Esophagus muscularis mucosa (tissue), 4 donors: ENCODE measurements around the gene GPATCH8. TPM values are rescaled to one million over a fixed set of nuclear protein-coding genes. Genes with fewer than 3 reads are reported as not detected.

Experiments used
- DNase-seq: peaks from one replicate; pipeline ENCODE4 v3.0.0-alpha.2; 2017; ENCODE audit errors: extremely low spot score
- H3K27ac ChIP-seq, 4 donors: fragments of 200-600 bp; sonication (generic); replicated peaks in 1 of 4; 1 replicate in 3 of 4; 2 replicates in 1 of 4; pipeline ENCODE4 v1.5.1; 2016 to 2019; ENCODE audit warnings: mild to moderate bottlenecking in 1 of 4
- H3K27me3 ChIP-seq, 4 donors: fragments of 200-600 bp; sonication (generic); one replicate each; pipeline versions ENCODE4 v1.5.1 to v1.6.0; 2016 to 2019
- H3K36me3 ChIP-seq, 4 donors: fragments of 200-600 bp; sonication (generic); one replicate each; pipeline ENCODE4 v1.5.1; 2016 to 2019
- H3K4me1 ChIP-seq, 4 donors: fragments of 200-600 bp; sonication (generic); one replicate each; pipeline ENCODE4 v1.5.1; 2016 to 2019
- H3K4me3 ChIP-seq, 4 donors: fragments of 200-600 bp; sonication (generic); 1 replicate in 2 of 4; 2 replicates in 2 of 4; pipeline ENCODE4 v1.5.1; 2016 to 2019; ENCODE audit warnings: mild to moderate bottlenecking in 4 of 4, moderate library complexity in 1 of 4
- H3K9me3 ChIP-seq, 4 donors: fragments of 200-600 bp; sonication (generic); 1 replicate in 3 of 4; 2 replicates in 1 of 4; pipeline ENCODE4 v1.5.1; 2016 to 2019
- EP300 ChIP-seq: sonication (generic); formaldehyde crosslinking; IDR thresholded peaks from one replicate; pipeline ENCODE4 v1.6.1; 2017; ENCODE audit warnings: antibody characterized with exemption
- POLR2A ChIP-seq: fragments of 450-650 bp; IDR thresholded peaks from one replicate; pipeline ENCODE4 v1.6.1; 2017; ENCODE audit warnings: antibody characterized with exemption, moderate library complexity, mild to moderate bottlenecking, low read depth
- POLR2AphosphoS5 ChIP-seq, 2 donors: sonication (generic); formaldehyde crosslinking; IDR thresholded peaks; one replicate each; pipeline ENCODE4 v1.6.1; 2017; ENCODE audit warnings: antibody characterized with exemption in 2 of 2
- WGBS: methylation state at CpG from one replicate; pipeline ENCODE4 v1.1.5; 2018; 5-methylcytosine and 5-hydroxymethylcytosine counted together
- intact Hi-C: fragments of 100-400 bp; cut with DNase I; formaldehyde crosslinking; loops from one replicate; pipeline ENCODE4 v1.15.1; 2023
- total RNA-seq, 4 donors: library from RNA; depleted of rRNA; stranded (reverse); fragments of >200 nt; gene quantifications; one replicate each; pipeline versions ENCODE4 v1.1.0 to v1.2.1, GENCODE V29; 2016
- TF ChIP-seq, protein P1 (sequence below), 3 experiments: fragments of 200-600 bp in 2 of 3; fragments of 450-650 bp in 1 of 3; sonication (generic) in 2 of 3; IDR thresholded peaks; one replicate each; pipeline ENCODE4 v1.5.1; 2017 to 2019; ENCODE audit warnings: antibody characterized with exemption in 3 of 3, mild to moderate bottlenecking in 2 of 3, moderate library complexity in 1 of 3

The GPATCH8 gene
- total RNA-seq, 4 donors from 2014 or later: 21.0 to 51.1 (median 27.9) TPM

DNA sequence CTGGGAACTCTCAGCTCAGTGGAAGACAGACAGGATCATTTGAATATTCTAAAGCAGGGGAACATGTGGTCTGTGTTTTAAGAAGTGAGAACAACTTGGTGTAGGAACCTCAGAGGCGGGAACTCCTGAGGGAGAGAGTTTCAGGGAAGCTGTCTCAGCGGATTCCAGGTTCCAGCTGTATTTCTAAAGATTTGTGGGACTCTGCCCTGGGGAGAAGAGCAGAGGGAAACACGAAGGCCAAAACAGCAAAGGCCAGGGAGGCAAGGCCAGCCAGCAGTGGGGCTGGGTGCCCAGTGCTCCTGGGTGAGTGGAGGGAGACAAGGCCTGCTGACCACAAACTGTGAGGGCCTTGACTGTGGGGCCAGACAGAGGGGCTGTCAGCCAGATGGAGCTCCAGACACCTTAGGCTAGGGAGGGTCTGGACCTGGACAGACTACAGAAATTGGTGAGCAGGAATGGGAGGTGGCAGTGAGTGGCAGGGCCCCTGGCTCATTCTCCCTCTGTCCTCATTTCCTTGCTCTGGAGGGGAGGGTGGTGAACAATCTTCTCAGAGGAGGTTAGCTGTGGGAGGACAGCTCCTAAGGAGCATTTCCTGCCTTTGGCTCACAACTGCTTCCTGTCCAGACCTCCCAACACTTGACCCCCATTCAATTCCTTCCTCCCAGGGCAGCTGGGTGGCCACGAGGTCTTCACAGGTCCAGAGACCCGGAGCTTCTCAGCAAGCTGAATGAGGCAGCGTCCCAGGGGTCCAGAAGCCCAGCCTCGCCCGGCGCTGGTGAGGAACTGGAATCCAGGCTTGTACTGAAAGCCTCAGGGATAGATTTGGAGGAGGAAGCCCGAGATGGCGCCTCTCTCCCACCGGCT, 33.1 kb upstream of the GPATCH8 start:
- H3K9me3 ChIP-seq: no peaks in the 10 kb centered on the region
- DNase-seq: no peak
- TF ChIP-seq EP300 (no peak), POLR2A (no peak)
- intact Hi-C loops: no loop called here
- peaks cover 0 to 11% (median 10%) of the 10 kb centered on the region in 4 donors for H3K4me1 ChIP-seq
- peak overlapping the region in 3 of 4 donors; percentile 28 to 49 (median 48) for H3K27ac ChIP-seq
- 73% methylated on average over 6 of the region's 12 CpGs for WGBS
- no peak overlapping the region for H3K4me3 ChIP-seq
- peaks cover 0 to 21% (median 0%) of the 10 kb centered on the region in 4 donors for H3K27me3 ChIP-seq
- no peaks in the 10 kb centered on the region for H3K36me3 ChIP-seq

DNA sequence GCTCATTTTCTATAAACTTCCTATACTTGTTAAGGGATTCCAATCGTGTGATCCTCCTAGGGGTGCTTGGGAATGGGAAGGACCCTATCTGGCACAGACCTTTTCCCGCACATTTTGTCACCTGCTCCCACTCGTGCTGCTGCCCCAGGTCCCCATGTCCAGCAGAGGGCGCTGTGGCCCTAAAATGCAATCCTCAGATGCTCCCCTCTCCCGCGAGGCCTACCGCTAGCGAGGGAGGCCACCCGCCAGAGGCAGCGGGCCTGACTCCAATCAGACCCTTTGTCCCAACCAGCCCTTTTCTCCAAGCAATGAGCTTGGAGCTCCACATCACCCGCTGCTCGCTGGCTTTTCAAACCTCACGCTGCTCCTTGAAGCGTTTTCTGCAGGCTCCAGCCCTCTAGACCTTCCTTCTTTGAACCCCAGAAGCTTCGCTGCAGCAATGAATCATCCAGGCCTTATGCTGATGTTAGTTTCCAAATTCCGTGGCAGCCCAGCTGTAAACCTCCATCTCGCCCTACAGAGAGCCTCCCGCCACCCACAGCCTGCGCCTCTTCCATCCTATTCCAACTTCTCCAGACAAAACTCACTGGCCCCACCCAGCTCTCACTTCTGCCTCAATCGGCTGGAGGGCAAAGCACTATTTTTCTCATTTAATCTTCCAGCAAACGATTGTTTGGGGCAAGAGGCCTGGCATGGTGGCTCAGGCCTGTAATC, 30.5 kb upstream of the GPATCH8 start:
- peak; percentile 96 for DNase-seq
- H3K27me3 ChIP-seq: no peaks in the 10 kb centered on the region
- intact Hi-C loops: loop anchor here (1.0 kb wide), 1 partner anchor 102 kb away; no protein-coding TSS in a partner anchor
- peak overlapping the region; percentile 10 to 44 (median 27) for H3K4me3 ChIP-seq
- TF ChIP-seq, protein P1, sequence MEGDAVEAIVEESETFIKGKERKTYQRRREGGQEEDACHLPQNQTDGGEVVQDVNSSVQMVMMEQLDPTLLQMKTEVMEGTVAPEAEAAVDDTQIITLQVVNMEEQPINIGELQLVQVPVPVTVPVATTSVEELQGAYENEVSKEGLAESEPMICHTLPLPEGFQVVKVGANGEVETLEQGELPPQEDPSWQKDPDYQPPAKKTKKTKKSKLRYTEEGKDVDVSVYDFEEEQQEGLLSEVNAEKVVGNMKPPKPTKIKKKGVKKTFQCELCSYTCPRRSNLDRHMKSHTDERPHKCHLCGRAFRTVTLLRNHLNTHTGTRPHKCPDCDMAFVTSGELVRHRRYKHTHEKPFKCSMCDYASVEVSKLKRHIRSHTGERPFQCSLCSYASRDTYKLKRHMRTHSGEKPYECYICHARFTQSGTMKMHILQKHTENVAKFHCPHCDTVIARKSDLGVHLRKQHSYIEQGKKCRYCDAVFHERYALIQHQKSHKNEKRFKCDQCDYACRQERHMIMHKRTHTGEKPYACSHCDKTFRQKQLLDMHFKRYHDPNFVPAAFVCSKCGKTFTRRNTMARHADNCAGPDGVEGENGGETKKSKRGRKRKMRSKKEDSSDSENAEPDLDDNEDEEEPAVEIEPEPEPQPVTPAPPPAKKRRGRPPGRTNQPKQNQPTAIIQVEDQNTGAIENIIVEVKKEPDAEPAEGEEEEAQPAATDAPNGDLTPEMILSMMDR (IDR thresholded peaks at IDR 0.05): peak; percentile 94 to 98 (median 96)
- TF ChIP-seq POLR2AphosphoS5 (IDR thresholded peaks at IDR 0.05) (peak in 1 of 2 donors; percentile 34), POLR2A (no peak)
- no peaks in the 10 kb centered on the region for H3K36me3 ChIP-seq
- H3K27ac ChIP-seq: peak overlapping the region; percentile 10 to 43 (median 35)
- 23% methylated on average over 21 of the region's 21 CpGs for WGBS
- peaks cover 0 to 11% (median 10%) of the 10 kb centered on the region in 4 donors for H3K4me1 ChIP-seq
- H3K9me3 ChIP-seq: no peaks in the 10 kb centered on the region

DNA sequence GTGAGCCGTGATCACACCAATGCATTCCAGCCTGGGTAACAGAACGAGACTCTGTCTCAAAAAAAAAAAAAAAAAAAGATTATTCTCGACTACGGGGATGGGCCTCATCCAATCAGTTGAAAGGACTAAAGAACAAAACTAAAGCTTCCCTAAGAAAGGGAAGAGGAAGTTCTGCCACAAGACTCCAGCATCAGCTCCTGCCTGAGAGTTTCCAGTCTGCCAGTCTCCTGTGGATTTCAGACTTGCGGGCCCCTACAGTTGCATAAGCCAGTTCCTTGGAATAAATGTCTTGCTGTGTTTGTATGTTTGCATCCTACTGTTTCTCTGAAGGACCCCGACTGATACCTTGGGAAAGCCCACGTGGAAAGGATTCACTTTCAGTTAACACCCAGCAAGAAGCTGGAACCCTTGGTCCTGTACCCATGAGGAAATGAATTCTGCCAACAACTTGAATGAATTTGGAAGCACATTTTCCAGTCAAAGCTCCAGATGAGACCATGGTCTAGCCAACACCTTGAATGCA, 27.8 kb upstream of the GPATCH8 start:
- H3K27me3 ChIP-seq: peaks cover 0 to 11% (median 0%) of the 10 kb centered on the region in 4 donors
- intact Hi-C loops: no loop called here
- WGBS: 74% methylated on average over 7 of the region's 7 CpGs
- TF ChIP-seq EP300 (no peak), POLR2A (no peak), POLR2AphosphoS5 (IDR thresholded peaks at IDR 0.05) (no peak)
- TF ChIP-seq, protein P1 (IDR thresholded peaks at IDR 0.05): no peak
- peaks cover 0 to 7% (median 0%) of the 10 kb centered on the region in 4 donors for H3K9me3 ChIP-seq
- H3K27ac ChIP-seq: no peak overlapping the region
- no peak overlapping the region for H3K4me3 ChIP-seq
- DNase-seq: no peak
- H3K4me1 ChIP-seq: peaks cover 0 to 11% (median 10%) of the 10 kb centered on the region in 4 donors
- no peaks in the 10 kb centered on the region for H3K36me3 ChIP-seq

DNA sequence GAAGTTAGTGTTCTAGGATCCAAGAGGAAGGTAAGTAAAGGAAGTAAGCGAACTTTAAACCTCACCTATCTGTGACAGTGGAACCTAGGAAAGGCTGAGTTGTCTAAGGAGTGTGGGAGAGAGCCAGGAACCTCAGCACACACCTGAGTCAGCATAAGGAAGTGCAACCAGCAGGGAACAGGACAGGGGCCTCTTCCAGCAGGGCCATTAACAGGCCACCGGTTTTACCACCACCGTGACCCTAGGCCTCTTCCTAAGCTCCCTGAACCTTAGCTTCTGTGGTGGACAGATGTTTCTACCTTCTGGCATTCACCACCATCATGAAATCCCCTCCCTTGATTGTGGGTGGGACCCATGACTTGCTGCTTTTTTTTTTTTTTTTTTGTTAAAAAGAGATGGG, 26.7 kb upstream of the GPATCH8 start:
- TF ChIP-seq POLR2AphosphoS5 (IDR thresholded peaks at IDR 0.05) (no peak), EP300 (no peak), POLR2A (no peak)
- TF ChIP-seq, protein P1 (IDR thresholded peaks at IDR 0.05): no peak
- 85% methylated on average over 3 of the region's 3 CpGs for WGBS
- intact Hi-C loops: no loop called here

DNA sequence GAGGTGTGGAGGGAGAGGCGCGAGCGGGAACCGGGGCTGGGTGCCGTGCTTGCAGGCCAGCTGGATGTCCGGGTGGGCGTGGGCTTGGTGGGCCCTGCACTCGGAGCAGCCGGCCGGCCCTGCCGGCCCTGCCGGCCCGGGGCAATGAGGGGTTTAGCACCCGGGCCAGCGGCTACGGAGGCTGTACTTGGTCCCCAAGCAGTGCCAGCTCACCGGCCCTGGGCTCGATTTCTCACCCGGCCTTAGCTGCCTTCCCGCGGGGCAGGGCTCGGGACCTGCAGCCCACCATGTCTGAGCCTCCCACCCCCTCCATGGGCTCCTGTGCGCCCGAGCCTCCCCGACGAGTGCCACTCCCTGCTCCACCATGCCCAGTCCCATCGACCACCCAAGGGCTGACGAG, 24.7 kb upstream of the GPATCH8 start:
- no peak for DNase-seq
- WGBS: 96% methylated on average over 10 of the region's 28 CpGs
- no peaks in the 10 kb centered on the region for H3K36me3 ChIP-seq
- H3K4me3 ChIP-seq: no peak overlapping the region
- TF ChIP-seq POLR2A (no peak), POLR2AphosphoS5 (IDR thresholded peaks at IDR 0.05) (no peak), EP300 (no peak)
- TF ChIP-seq, protein P1 (IDR thresholded peaks at IDR 0.05): no peak
- peaks cover 0 to 11% (median 0%) of the 10 kb centered on the region in 4 donors for H3K27me3 ChIP-seq
- H3K27ac ChIP-seq: no peak overlapping the region
- H3K4me1 ChIP-seq: no peaks in the 10 kb centered on the region
- intact Hi-C loops: no loop called here
- peaks cover 0 to 7% (median 0%) of the 10 kb centered on the region in 4 donors for H3K9me3 ChIP-seq

More for the DNA sequence above, 26.7 kb upstream of the GPATCH8 start:
- peaks cover 0 to 11% (median 0%) of the 10 kb centered on the region in 4 donors for H3K27me3 ChIP-seq
- peaks cover 0 to 7% (median 0%) of the 10 kb centered on the region in 4 donors for H3K9me3 ChIP-seq
- H3K36me3 ChIP-seq: no peaks in the 10 kb centered on the region
- no peak for DNase-seq
- peaks cover 0 to 11% (median 10%) of the 10 kb centered on the region in 4 donors for H3K4me1 ChIP-seq
- no peak overlapping the region for H3K4me3 ChIP-seq
- H3K27ac ChIP-seq: no peak overlapping the region
